HEK293 (cell line): ENCODE results near the gene STIP1.

Source experiments
- CTCF ChIA-PET: fragments of 350-600 bp; formaldehyde crosslinking; extraction: SDS; loops from one replicate; lab custom pipeline; 2021; ENCODE audit warnings: antibody characterized with exemption; lab: Yijun Ruan, JAX
- POLR2A ChIA-PET: fragments of 300-600 bp; formaldehyde crosslinking; extraction: SDS; loops from one replicate; lab custom pipeline; 2020; ENCODE audit warnings: antibody characterized with exemption, inconsistent platforms; lab: Yijun Ruan, JAX
- H3K27ac ChIP-seq: fragments of 200-500 bp; sonication (Bioruptor generic); 2 replicates; pipeline ENCODE4 v1.5.1; 2014; ENCODE audit warnings: low read depth, low read length, control low read depth, inconsistent platforms; ENCODE audit errors: extremely low read depth
- H3K36me3 ChIP-seq, 2 experiments: fragments of 200-500 bp in 1 of 2; sonication (Bioruptor generic) in 1 of 2; 1 replicate in 1 of 2; 2 replicates in 1 of 2; pipeline ENCODE4 v1.5.1; 2014 to 2017; ENCODE audit warnings: inconsistent platforms in 2 of 2, low read length in 2 of 2; ENCODE audit not compliant: control insufficient read depth in 2 of 2, insufficient read depth in 1 of 2
- H3K4me1 ChIP-seq: fragments of 200-500 bp; sonication (Bioruptor generic); 2 replicates; pipeline ENCODE4 v1.5.1; 2014; ENCODE audit warnings: mild to moderate bottlenecking, low read length, inconsistent platforms; ENCODE audit not compliant: control insufficient read depth, insufficient read depth
- H3K4me3 ChIP-seq: 2 replicates; pipeline ENCODE4 v1.5.1; 2011; ENCODE audit warnings: low read depth, mild to moderate bottlenecking, control low read depth, low read length, moderate library complexity
- H3K9me3 ChIP-seq: fragments of 200-500 bp; sonication (Bioruptor generic); 2 replicates; pipeline ENCODE4 v1.5.1; 2014; ENCODE audit warnings: low read depth, low read length, inconsistent platforms; ENCODE audit not compliant: control insufficient read depth, insufficient read depth
- GLIS2 ChIP-seq: fragments of 450-650 bp; formaldehyde crosslinking; IDR thresholded peaks from 2 replicates; pipeline ENCODE4 v1.5.1; 2016; ENCODE audit warnings: missing biosample characterization, missing genetic modification characterization
- KLF17 ChIP-seq: fragments of 450-650 bp; formaldehyde crosslinking; IDR thresholded peaks from 2 replicates; pipeline ENCODE4 v1.5.1; 2016; ENCODE audit warnings: missing biosample characterization, missing genetic modification characterization
- RBAK ChIP-seq: fragments of 450-650 bp; formaldehyde crosslinking; IDR thresholded peaks from 2 replicates; pipeline ENCODE4 v1.5.1; 2016; ENCODE audit warnings: missing biosample characterization, missing genetic modification characterization
- SCRT1 ChIP-seq: fragments of 450-650 bp; formaldehyde crosslinking; IDR thresholded peaks from 2 replicates; pipeline ENCODE4 v1.5.1; 2016; ENCODE audit warnings: missing biosample characterization, missing genetic modification characterization, borderline replicate concordance
- ZBTB11 ChIP-seq: fragments of 450-650 bp; formaldehyde crosslinking; conservative IDR thresholded peaks from 2 replicates; pipeline ENCODE4 v1.5.1; 2016; ENCODE audit warnings: low read depth, missing biosample characterization, missing genetic modification characterization
- ZNF132 ChIP-seq: fragments of 450-650 bp; formaldehyde crosslinking; IDR thresholded peaks from 2 replicates; pipeline ENCODE4 v1.5.1; 2017; ENCODE audit warnings: missing biosample characterization, missing genetic modification characterization, borderline replicate concordance
- ZNF211 ChIP-seq: fragments of 450-650 bp; formaldehyde crosslinking; IDR thresholded peaks from 2 replicates; pipeline ENCODE4 v1.5.1; 2016; ENCODE audit warnings: low read depth, missing biosample characterization, missing genetic modification characterization
- ZNF26 ChIP-seq: fragments of 450-650 bp; formaldehyde crosslinking; IDR thresholded peaks from 2 replicates; pipeline ENCODE4 v1.5.1; 2016; ENCODE audit warnings: missing biosample characterization, missing genetic modification characterization
- ZNF335 ChIP-seq: fragments of 450-650 bp; formaldehyde crosslinking; conservative IDR thresholded peaks from 2 replicates; pipeline ENCODE4 v1.5.1; 2016; ENCODE audit warnings: missing biosample characterization, missing genetic modification characterization
- ZNF404 ChIP-seq: fragments of 450-650 bp; formaldehyde crosslinking; IDR thresholded peaks from 2 replicates; pipeline ENCODE4 v1.5.1; 2017; ENCODE audit warnings: missing biosample characterization, missing genetic modification characterization
- ZNF518A ChIP-seq: fragments of 450-650 bp; formaldehyde crosslinking; conservative IDR thresholded peaks from 2 replicates; pipeline ENCODE4 v1.5.1; 2016; ENCODE audit warnings: low read depth, missing biosample characterization, missing genetic modification characterization
- ZNF580 ChIP-seq: fragments of 450-650 bp; formaldehyde crosslinking; IDR thresholded peaks from 2 replicates; pipeline ENCODE4 v1.5.1; 2016; ENCODE audit warnings: missing biosample characterization, missing genetic modification characterization
- ZNF596 ChIP-seq: fragments of 450-650 bp; IDR thresholded peaks from 2 replicates; pipeline ENCODE4 v1.5.0; 2018; ENCODE audit warnings: missing biosample characterization, mild to moderate bottlenecking, missing genetic modification characterization, moderate library complexity
- ZNF664 ChIP-seq: fragments of 450-650 bp; formaldehyde crosslinking; IDR thresholded peaks from 2 replicates; pipeline ENCODE4 v1.5.1; 2016; ENCODE audit warnings: missing biosample characterization, missing genetic modification characterization
- ZNF768 ChIP-seq: fragments of 450-650 bp; formaldehyde crosslinking; IDR thresholded peaks from 2 replicates; pipeline ENCODE4 v1.5.1; 2018; ENCODE audit warnings: missing biosample characterization, mild to moderate bottlenecking, missing genetic modification characterization
- ZNF776 ChIP-seq: fragments of 450-650 bp; formaldehyde crosslinking; IDR thresholded peaks from 2 replicates; pipeline ENCODE4 v1.5.0; 2017; ENCODE audit warnings: missing biosample characterization, missing genetic modification characterization, borderline replicate concordance
- ZNF791 ChIP-seq: fragments of 450-650 bp; formaldehyde crosslinking; IDR thresholded peaks from 2 replicates; pipeline ENCODE4 v1.5.1; 2016; ENCODE audit warnings: missing biosample characterization, missing genetic modification characterization
- ZSCAN5A ChIP-seq: fragments of 450-650 bp; formaldehyde crosslinking; IDR thresholded peaks from 2 replicates; pipeline ENCODE4 v1.5.1; 2016; ENCODE audit warnings: missing biosample characterization, missing genetic modification characterization

STIP1 gene

GRCh38 chr11:64249563-64250414 is 63.8 kb downstream of the STIP1 start:
- POLR2A ChIA-PET = interaction anchor here (0.9 to 4.2 kb wide), 4 partner anchors 9 to 68 kb away, joined by 4 to 52 read pairs (median 6); partner anchors contain the start of genes FKBP2 and PRDX5
- TF ChIP-seq SCRT1 (tag by site-specific recombination) = no peak
- TF ChIP-seq ZNF580 = peak; percentile 73
- TF ChIP-seq ZNF596 (tag by site-specific recombination) = no peak
- no peak for TF ChIP-seq ZNF791 (tag by site-specific recombination)
- peak; percentile 97 for TF ChIP-seq ZNF768 (tag by site-specific recombination)
- CTCF ChIA-PET = interaction anchor here (0.7 to 3.6 kb wide), 12 partner anchors 8 to 105 kb away, joined by 3 to 48 read pairs (median 4); partner anchors contain the start of genes CATSPERZ and FKBP2
- Histone ChIP-seq H3K36me3 (peaks cover 0 to 12% of the 10 kb centered on the region in 2 experiments; a peak in 1 of 3 replicates), H3K4me3 (no peak overlapping the region), H3K27ac (no peak overlapping the region), H3K4me1 (peaks cover 10% of the 10 kb centered on the region), H3K9me3 (no peaks in the 10 kb centered on the region)

- Histone ChIP-seq H3K9me3 (no peaks in the 10 kb centered on the region), H3K36me3 (peaks cover 0 to 15% of the 10 kb centered on the region in 2 experiments; a peak in 1 of 3 replicates), H3K4me3 (peak overlapping the region; percentile 48), H3K4me1 (peaks cover 10% of the 10 kb centered on the region), H3K27ac (no peak overlapping the region; the same call in 1 of the 2 replicates)
- CTCF ChIA-PET = interaction anchor here (0.6 to 3.6 kb wide), 19 partner anchors 8 to 227 kb away, joined by 3 to 48 read pairs (median 4); partner anchors contain the start of genes BAD, CATSPERZ and FKBP2
- POLR2A ChIA-PET = interaction anchor here (1.2 to 4.2 kb wide), 3 partner anchors 9 to 67 kb away, joined by 4 to 52 read pairs (median 8); partner anchors contain the start of genes FKBP2 and PRDX5
- TF ChIP-seq ZNF776 (no peak), ZSCAN5A (no peak), RBAK (tag by site-specific recombination) (no peak), KLF17 (tag by site-specific recombination) (no peak), ZNF404 (tag by site-specific recombination) (no peak), ZNF26 (tag by site-specific recombination) (no peak), ZNF211 (tag by site-specific recombination) (no peak), ZNF132 (no peak), ZNF518A (tag by site-specific recombination) (no peak), ZBTB11 (tag by site-specific recombination) (no peak), ZNF664 (tag by site-specific recombination) (no peak), GLIS2 (tag by site-specific recombination) (peak; percentile 94; the same call in 1 of the 2 replicates), ZNF335 (tag by site-specific recombination) (no peak)
Measured at GRCh38 chr11:64250415-64251015, 64.5 kb downstream of the STIP1 start.
